PC-3 (cell line): ENCODE data around the gene DLD. TPM values are rescaled to one million over a fixed set of nuclear protein-coding genes. Genes with fewer than 3 reads are reported as not detected.
"Not testable (repeated sequence)": the region's sequence is repeated elsewhere in the genome, so short reads cannot be mapped to it uniquely, and the experiment has no call there.

ENCODE experiments used
- ATAC-seq: fragments of 200-7000 bp; cut with Tn5 transposase; 2 replicates; pipeline ENCODE4 v1.9.1; 2020; ENCODE audit warnings: mild to moderate bottlenecking, moderate library complexity
- BruUV-seq: library from RNA; stranded (reverse); fragments of 400-500 nt; replicated peaks from 2 replicates; lab custom pipeline; 2021; lab: Mats Ljungman, UMichigan
- CTCF ChIA-PET: fragments of 300-600 bp; sonication (Branson Sonifier 250); formaldehyde crosslinking; loops from one replicate; lab custom pipeline; 2022; ENCODE audit warnings: antibody characterized with exemption; lab: Charles Lee
- POLR2A ChIA-PET: fragments of 300-600 bp; sonication (Branson Sonifier 250); formaldehyde crosslinking; loops from one replicate; lab custom pipeline; 2022; ENCODE audit warnings: antibody characterized with exemption; ENCODE audit not compliant: unreplicated experiment; lab: Charles Lee
- DNase-seq: peaks from one replicate; pipeline ENCODE4 v3.0.0-alpha.2; 2015
- H2AFZ ChIP-seq: fragments of 300-600 bp; sonication (generic); 2 replicates; pipeline ENCODE4 v1.6.0; 2016; ENCODE audit warnings: antibody characterized with exemption, low read length
- H3F3A ChIP-seq: fragments of 300-600 bp; sonication (generic); one replicate; pipeline ENCODE4 v1.6.0; 2017; ENCODE audit warnings: antibody characterized with exemption, low read length, control low read depth, mild to moderate bottlenecking; ENCODE audit not compliant: unreplicated experiment
- H3K27ac ChIP-seq: fragments of 300-600 bp; sonication (generic); 2 replicates; pipeline ENCODE4 v1.5.1; 2016; ENCODE audit warnings: mild to moderate bottlenecking, low read length
- H3K27me3 ChIP-seq: fragments of 300-600 bp; sonication (generic); 2 replicates; pipeline ENCODE4 v1.6.1; 2016; ENCODE audit warnings: low read length, mixed read lengths
- H3K36me3 ChIP-seq: fragments of 300-600 bp; sonication (generic); 2 replicates; pipeline ENCODE4 v1.6.1; 2016; ENCODE audit warnings: low read depth, mixed run types, low read length, mixed read lengths
- H3K4me1 ChIP-seq: fragments of 300-600 bp; sonication (generic); 2 replicates; pipeline ENCODE4 v1.5.1; 2016; ENCODE audit warnings: low read length; ENCODE audit not compliant: insufficient read depth
- H3K4me2 ChIP-seq: fragments of 300-600 bp; sonication (generic); 2 replicates; pipeline ENCODE4 v1.6.0; 2016; ENCODE audit warnings: low read length
- H3K4me3 ChIP-seq: fragments of 300-600 bp; sonication (generic); 2 replicates; pipeline ENCODE4 v1.5.1; 2016; ENCODE audit warnings: mild to moderate bottlenecking, low read length, mixed read lengths
- H3K79me2 ChIP-seq: fragments of 300-600 bp; sonication (generic); 2 replicates; pipeline ENCODE4 v1.6.1; 2017; ENCODE audit warnings: low read length, mixed read lengths
- H3K9ac ChIP-seq: fragments of 300-600 bp; sonication (generic); 2 replicates; pipeline ENCODE4 v1.6.0; 2016; ENCODE audit warnings: mild to moderate bottlenecking, low read length
- H3K9me2 ChIP-seq: fragments of 300-600 bp; sonication (generic); replicated peaks from 2 replicates; pipeline ENCODE4 v1.6.1; 2016; ENCODE audit warnings: mixed run types, low read length, mixed read lengths
- H3K9me3 ChIP-seq: fragments of 300-600 bp; sonication (generic); 2 replicates; pipeline ENCODE4 v1.6.1; 2016; ENCODE audit warnings: low read length, mixed read lengths
- H4K20me1 ChIP-seq: fragments of 300-600 bp; sonication (generic); 2 replicates; pipeline ENCODE4 v1.6.1; 2016; ENCODE audit warnings: low read length, mixed read lengths
- EZH2 ChIP-seq: fragments of 300-600 bp; sonication (generic); IDR thresholded peaks from one replicate; pipeline ENCODE4 v1.6.1; 2017; ENCODE audit warnings: antibody characterized with exemption, mild to moderate bottlenecking, low read length; ENCODE audit not compliant: unreplicated experiment
- EZH2phosphoT487 ChIP-seq: fragments of 300-600 bp; sonication (generic); IDR thresholded peaks from 2 replicates; pipeline ENCODE4 v1.6.1; 2018; ENCODE audit warnings: mild to moderate bottlenecking, antibody characterized with exemption, low read length, borderline replicate concordance
- intact Hi-C: fragments of 100-400 bp; cut with micrococcal nuclease; formaldehyde crosslinking; loops from 2 replicates; pipeline ENCODE4 v1.9.0; 2023
- total RNA-seq: library from RNA; depleted of rRNA; stranded (reverse); fragments of >200 nt; gene quantifications from 2 replicates; pipeline ENCODE4 v1.2.3, GENCODE V29; 2014
- TF ChIP-seq, protein P1 (sequence below): fragments of 300-600 bp; sonication (generic); conservative IDR thresholded peaks from 2 replicates; pipeline ENCODE4 v1.5.1; 2017; ENCODE audit warnings: antibody characterized with exemption, low read depth, mild to moderate bottlenecking, low read length

The DLD gene
- total RNA-seq, 1 experiment from 2014 or later = 64.0 TPM

DNA sequence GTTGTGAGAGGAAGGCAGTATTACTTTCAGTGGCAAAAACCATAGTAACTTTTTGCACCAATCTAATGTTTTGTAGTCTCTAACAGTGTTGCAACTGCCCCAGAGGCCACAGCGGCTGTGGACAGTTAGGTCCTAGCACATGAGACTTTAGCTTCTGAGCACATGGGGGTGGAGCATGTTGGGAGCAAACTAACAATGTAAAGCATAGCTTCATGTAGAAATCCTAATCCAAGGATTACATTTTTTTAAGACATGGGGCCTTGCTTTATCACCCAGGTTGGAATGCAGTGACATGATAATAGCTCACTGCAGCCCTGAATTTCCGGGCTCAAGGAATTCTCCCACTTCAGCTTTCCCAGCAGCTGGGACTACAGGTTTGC is 62.9 kb downstream of the DLD start:
- ChIA-PET CTCF (no interaction called here), POLR2A (no interaction called here)
- H4K20me1 ChIP-seq = no peaks in the 10 kb centered on the region
- no peak overlapping the region for H3K4me3 ChIP-seq
- no TSS peak for BruUV-seq
- no peak overlapping the region for H3K4me2 ChIP-seq
- peaks cover 11% of the 10 kb centered on the region for H3F3A ChIP-seq
- no peak overlapping the region for H3K9ac ChIP-seq
- no peaks in the 10 kb centered on the region for H3K79me2 ChIP-seq
- H3K27ac ChIP-seq = no peak overlapping the region
- no peaks in the 10 kb centered on the region for H3K9me2 ChIP-seq
- H3K27me3 ChIP-seq = no peaks in the 10 kb centered on the region
- H2AFZ ChIP-seq = no peak overlapping the region
- H3K9me3 ChIP-seq = no peaks in the 10 kb centered on the region
- no peak for ATAC-seq
- DNase-seq = peak; percentile 13
- peaks cover 39% of the 10 kb centered on the region for H3K36me3 ChIP-seq
- TF ChIP-seq EZH2 = no peak
- TF ChIP-seq, protein P1, sequence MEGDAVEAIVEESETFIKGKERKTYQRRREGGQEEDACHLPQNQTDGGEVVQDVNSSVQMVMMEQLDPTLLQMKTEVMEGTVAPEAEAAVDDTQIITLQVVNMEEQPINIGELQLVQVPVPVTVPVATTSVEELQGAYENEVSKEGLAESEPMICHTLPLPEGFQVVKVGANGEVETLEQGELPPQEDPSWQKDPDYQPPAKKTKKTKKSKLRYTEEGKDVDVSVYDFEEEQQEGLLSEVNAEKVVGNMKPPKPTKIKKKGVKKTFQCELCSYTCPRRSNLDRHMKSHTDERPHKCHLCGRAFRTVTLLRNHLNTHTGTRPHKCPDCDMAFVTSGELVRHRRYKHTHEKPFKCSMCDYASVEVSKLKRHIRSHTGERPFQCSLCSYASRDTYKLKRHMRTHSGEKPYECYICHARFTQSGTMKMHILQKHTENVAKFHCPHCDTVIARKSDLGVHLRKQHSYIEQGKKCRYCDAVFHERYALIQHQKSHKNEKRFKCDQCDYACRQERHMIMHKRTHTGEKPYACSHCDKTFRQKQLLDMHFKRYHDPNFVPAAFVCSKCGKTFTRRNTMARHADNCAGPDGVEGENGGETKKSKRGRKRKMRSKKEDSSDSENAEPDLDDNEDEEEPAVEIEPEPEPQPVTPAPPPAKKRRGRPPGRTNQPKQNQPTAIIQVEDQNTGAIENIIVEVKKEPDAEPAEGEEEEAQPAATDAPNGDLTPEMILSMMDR = no peak
- no peak for TF ChIP-seq EZH2phosphoT487
- intact Hi-C loops = no loop called here
- H3K4me1 ChIP-seq = peaks cover 50% of the 10 kb centered on the region

DNA sequence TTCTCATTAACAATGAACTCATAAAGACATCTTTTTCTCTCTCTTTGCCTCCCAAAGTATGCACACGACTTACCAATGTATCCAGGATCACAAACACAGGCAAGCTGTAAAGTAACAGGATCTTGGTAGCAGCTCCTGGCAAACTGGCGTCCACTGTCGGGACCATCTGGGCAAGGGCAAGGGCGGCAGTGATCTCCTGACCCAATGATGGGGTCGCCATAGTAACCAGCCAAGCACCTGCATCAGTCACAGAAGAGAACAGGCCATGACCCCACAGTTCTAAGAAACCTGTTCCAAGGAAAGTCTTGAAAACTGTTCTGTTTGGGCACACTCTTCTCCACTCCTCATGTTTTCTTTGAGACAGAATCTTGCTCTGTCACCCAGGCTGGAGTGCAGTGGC is 64.4 kb downstream of the DLD start:
- Histone ChIP-seq H3K36me3 (peaks cover 52% of the 10 kb centered on the region), H2AFZ (no peak overlapping the region), H3K79me2 (no peaks in the 10 kb centered on the region), H3K9me3 (no peaks in the 10 kb centered on the region), H3K27me3 (no peaks in the 10 kb centered on the region), H3F3A (peaks cover 6% of the 10 kb centered on the region), H3K9ac (no peak overlapping the region), H4K20me1 (no peaks in the 10 kb centered on the region), H3K4me3 (no peak overlapping the region), H3K4me2 (no peak overlapping the region), H3K4me1 (peaks cover 36% of the 10 kb centered on the region), H3K27ac (no peak overlapping the region), H3K9me2 (no peaks in the 10 kb centered on the region)
- no TSS peak for BruUV-seq
- ChIA-PET POLR2A (no interaction called here), CTCF (no interaction called here)
- intact Hi-C loops = no loop called here
- ATAC-seq (no peak), DNase-seq (no peak)
- TF ChIP-seq EZH2 = no peak

DNA sequence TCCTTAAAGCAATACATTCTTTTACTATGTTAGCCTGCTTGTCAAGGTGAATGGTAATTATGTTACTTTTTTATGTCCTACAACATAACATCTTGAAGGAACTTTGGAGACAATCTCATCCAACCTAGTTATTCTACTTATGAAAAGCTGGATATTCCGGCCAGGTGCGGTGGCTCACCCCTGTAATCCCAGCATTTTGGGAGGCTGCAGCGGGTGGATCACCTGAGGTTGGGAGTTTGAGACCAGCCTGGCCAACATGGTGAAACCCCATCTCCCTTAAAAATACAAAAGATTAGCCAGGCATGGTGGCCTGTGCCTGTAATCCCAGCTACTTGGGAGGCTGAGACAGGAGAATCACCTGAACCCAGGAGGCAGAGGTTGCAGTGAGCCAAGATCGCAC is 66.0 kb downstream of the DLD start:
- ATAC-seq, BruUV-seq, H3K4me3 ChIP-seq, intact Hi-C loops, H3K9me2 ChIP-seq, H3K79me2 ChIP-seq, POLR2A ChIA-PET, H3K27me3 ChIP-seq, CTCF ChIA-PET, DNase-seq, H3K9me3 ChIP-seq, H2AFZ ChIP-seq, H3K4me2 ChIP-seq, H3K9ac ChIP-seq, H3K27ac ChIP-seq, H4K20me1 ChIP-seq, H3F3A ChIP-seq: not testable (repeated sequence)
- Histone ChIP-seq H3K4me1 (peaks cover 21% of the 10 kb centered on the region), H3K36me3 (peaks cover 56% of the 10 kb centered on the region)

DNA sequence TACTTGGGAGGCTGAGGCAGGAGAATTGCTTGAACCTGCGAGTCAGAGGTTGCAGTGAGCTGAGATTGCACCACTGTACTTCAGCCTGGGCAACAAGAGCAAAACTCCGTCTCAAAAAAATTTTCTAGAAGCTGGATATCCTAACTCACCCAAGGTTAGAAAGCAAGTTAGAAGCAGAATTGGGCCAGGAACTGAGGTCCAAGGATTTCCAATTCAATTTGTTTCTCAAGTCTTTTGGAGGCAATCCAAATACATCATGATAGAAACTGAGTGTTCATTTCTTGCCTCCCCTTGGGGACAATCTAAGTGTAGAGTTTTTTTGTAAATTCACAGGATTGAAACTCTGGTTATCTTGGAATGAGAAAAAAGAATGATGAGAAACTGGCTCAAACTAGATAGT is 66.5 kb downstream of the DLD start:
- ATAC-seq = no peak
- Histone ChIP-seq H3K9me3 (no peaks in the 10 kb centered on the region), H4K20me1 (no peaks in the 10 kb centered on the region), H3K4me2 (no peak overlapping the region), H3K4me1 (peaks cover 16% of the 10 kb centered on the region), H3K9me2 (no peaks in the 10 kb centered on the region), H3K36me3 (peaks cover 59% of the 10 kb centered on the region), H2AFZ (no peak overlapping the region), H3K27me3 (no peaks in the 10 kb centered on the region), H3K27ac (no peak overlapping the region), H3F3A (no peaks in the 10 kb centered on the region), H3K4me3 (no peak overlapping the region), H3K9ac (no peak overlapping the region), H3K79me2 (no peaks in the 10 kb centered on the region)
- CTCF ChIA-PET = no interaction called here
- intact Hi-C loops = no loop called here
- no peak for DNase-seq
- BruUV-seq = no TSS peak
- no peak for TF ChIP-seq EZH2
- TF ChIP-seq, protein P1 = no peak
- TF ChIP-seq EZH2phosphoT487 = no peak
- POLR2A ChIA-PET = no interaction called here
